Ishikawa (cell line): ENCODE measurements around the gene SGCG.

Experiments
- CEBPB ChIP-seq: IDR thresholded peaks from 2 replicates; pipeline ENCODE4 v1.6.1; 2012
- CREB1 ChIP-seq: IDR thresholded peaks from 2 replicates; pipeline ENCODE4 v1.6.1; 2012; ENCODE audit warnings: low read depth
- EGR1 ChIP-seq: IDR thresholded peaks from 2 replicates; pipeline ENCODE4 v1.6.1; 2012
- EP300 ChIP-seq: IDR thresholded peaks from 2 replicates; pipeline ENCODE4 v1.6.1; 2012; ENCODE audit warnings: borderline replicate concordance
- FOXM1 ChIP-seq: IDR thresholded peaks from 2 replicates; pipeline ENCODE4 v1.6.1; 2012; ENCODE audit warnings: low read depth, borderline replicate concordance
- MAX ChIP-seq: IDR thresholded peaks from 2 replicates; pipeline ENCODE4 v1.6.1; 2012
- NFIC ChIP-seq: IDR thresholded peaks from 2 replicates; pipeline ENCODE4 v1.6.1; 2012
- RAD21 ChIP-seq: IDR thresholded peaks from 2 replicates; pipeline ENCODE4 v1.6.1; 2012; ENCODE audit warnings: low read depth
- REST ChIP-seq: IDR thresholded peaks from 2 replicates; pipeline ENCODE4 v1.6.1; 2012; ENCODE audit warnings: low read depth, mild to moderate bottlenecking
- TAF1 ChIP-seq: IDR thresholded peaks from 2 replicates; pipeline ENCODE4 v1.6.1; 2012; ENCODE audit warnings: low read depth, mild to moderate bottlenecking
- TCF12 ChIP-seq: IDR thresholded peaks from 2 replicates; pipeline ENCODE4 v1.6.1; 2012; ENCODE audit warnings: low read depth
- TEAD4 ChIP-seq: IDR thresholded peaks from 2 replicates; pipeline ENCODE4 v1.6.1; 2012
- YY1 ChIP-seq: IDR thresholded peaks from 2 replicates; pipeline ENCODE4 v1.6.1; 2012; ENCODE audit warnings: low read depth
- ZBTB7A ChIP-seq: IDR thresholded peaks from 2 replicates; pipeline ENCODE4 v1.6.1; 2012; ENCODE audit warnings: low read depth
- TF ChIP-seq, protein P1 (sequence below): IDR thresholded peaks from 2 replicates; pipeline ENCODE4 v1.6.1; 2012

Gene SGCG

GRCh38 chr13:23349161-23349897 is 168.6 kb downstream of the SGCG start:
- TF ChIP-seq, protein P1, sequence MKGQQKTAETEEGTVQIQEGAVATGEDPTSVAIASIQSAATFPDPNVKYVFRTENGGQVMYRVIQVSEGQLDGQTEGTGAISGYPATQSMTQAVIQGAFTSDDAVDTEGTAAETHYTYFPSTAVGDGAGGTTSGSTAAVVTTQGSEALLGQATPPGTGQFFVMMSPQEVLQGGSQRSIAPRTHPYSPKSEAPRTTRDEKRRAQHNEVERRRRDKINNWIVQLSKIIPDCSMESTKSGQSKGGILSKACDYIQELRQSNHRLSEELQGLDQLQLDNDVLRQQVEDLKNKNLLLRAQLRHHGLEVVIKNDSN, result no peak
- TF ChIP-seq TCF12 (no peak), ZBTB7A (no peak), CEBPB (no peak), NFIC (no peak), EGR1 (no peak), RAD21 (no peak), REST (no peak), EP300 (no peak), TAF1 (no peak), MAX (no peak), TEAD4 (no peak), FOXM1 (no peak), CREB1 (no peak)

- TF ChIP-seq, protein P1, result no peak
- TF ChIP-seq MAX, result no peak
Measured at GRCh38 chr13:23350009-23350408, 169.2 kb downstream of the SGCG start.

DNA sequence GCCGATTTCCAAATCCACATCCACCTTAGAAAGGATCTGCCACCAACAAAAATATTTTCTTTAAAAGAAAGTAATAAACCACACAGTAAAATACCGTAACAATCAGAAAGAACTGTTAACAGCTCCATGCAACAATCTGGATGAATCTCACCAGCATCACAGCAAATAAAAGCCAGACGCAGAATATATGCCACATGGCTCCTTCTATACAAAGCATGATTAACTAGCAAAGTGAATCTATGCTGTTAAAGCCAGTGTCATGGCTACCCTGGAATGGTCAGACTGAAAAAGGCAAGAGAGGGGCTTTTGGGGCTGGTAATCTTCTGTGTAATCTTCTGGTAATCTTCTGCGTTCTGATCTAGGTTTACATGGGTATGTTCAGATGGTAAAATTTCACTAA is 171.4 kb downstream of the SGCG start:
- TF ChIP-seq CREB1, result no peak
- TF ChIP-seq TEAD4, result no peak
- TF ChIP-seq RAD21, result no peak
- no peak for TF ChIP-seq MAX
- TF ChIP-seq CEBPB, result no peak
- no peak for TF ChIP-seq NFIC
- TF ChIP-seq, protein P1, result no peak

GRCh38 chr13:23354520-23354919 is 173.7 kb downstream of the SGCG start:
- TF ChIP-seq TAF1 (no peak), FOXM1 (no peak), TCF12 (no peak), CREB1 (no peak), EGR1 (no peak), EP300 (no peak), ZBTB7A (no peak), MAX (no peak), TEAD4 (no peak), RAD21 (no peak), REST (no peak), YY1 (no peak), CEBPB (no peak), NFIC (no peak)
- TF ChIP-seq, protein P1, result no peak

DNA sequence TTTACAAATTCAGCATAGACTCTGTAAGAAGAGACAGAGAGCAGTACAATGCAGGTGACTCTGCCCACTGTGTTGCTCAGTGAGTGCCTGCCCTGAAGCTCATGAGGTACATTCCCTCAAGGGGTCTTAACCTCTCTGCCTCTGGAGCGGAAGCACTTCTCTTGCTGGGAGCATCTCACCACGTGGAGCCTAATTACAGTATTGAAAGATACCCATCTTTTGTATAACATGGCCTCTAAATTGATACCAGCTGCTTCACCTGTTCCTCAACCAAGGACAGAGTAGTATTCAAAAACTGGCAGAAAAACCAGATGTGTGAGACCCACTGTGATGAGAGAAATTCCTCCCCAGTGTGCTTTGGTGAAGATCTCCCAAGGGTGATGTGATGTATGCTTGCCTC is 175.6 kb downstream of the SGCG start:
- no peak for TF ChIP-seq FOXM1
- TF ChIP-seq, protein P1, result no peak
- TF ChIP-seq TEAD4, result no peak
- no peak for TF ChIP-seq NFIC
